HG03039 (cell line): ENCODE data around the gene DLAT.
A peak's percentile ranks its signal among the peaks of the same experiment; 100 is the strongest.
"Not testable (repeated sequence)": the region's sequence is repeated elsewhere in the genome, so short reads cannot be mapped to it uniquely, and the experiment has no call there.

ENCODE experiments used
- ATAC-seq: cut with Tn5 transposase; IDR thresholded peaks from one replicate; pipeline ENCODE4 v1.9.1; 2021; ENCODE audit warnings: mild to moderate bottlenecking, moderate library complexity; ENCODE audit not compliant: unreplicated experiment

DLAT gene

DNA sequence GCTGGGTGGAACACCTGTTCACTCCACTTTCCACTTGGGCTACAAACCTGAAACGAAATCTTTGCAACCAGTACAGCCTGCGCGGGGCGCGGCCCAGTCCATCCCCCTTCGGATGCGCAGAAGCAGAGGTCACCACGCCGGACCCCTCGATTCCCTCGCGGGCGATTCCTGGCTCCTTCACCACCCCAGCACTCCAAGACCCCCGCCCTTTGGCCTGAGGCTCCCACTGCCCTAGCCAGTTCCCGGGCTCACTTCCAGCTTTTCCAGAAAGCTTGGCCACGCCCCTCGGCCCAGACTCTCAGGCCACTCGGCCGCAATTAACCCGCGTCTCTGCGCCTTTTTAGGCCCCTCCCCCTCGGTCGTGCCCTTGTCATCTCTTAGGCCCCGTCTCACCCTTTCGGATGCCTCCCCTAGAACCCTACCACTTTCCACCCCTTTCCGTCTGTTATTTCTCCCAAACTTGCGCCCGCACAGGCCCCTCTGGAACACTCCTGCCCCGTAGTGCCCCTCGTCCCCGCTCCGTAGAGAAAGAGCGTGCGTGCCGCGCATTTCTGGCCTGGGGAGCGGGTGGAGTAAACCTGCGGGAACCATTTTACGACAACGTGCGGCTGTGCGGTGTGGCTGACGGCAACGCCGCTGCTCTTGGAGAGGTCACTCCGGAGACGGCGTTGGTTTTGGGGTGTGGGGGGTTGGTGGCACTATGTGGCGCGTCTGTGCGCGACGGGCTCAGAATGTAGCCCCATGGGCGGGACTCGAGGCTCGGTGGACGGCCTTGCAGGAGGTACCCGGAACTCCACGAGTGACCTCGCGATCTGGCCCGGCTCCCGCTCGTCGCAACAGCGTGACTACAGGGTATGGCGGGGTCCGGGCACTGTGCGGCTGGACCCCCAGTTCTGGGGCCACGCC, at the start of gene DLAT:
Gene DLAT, plus strand, starts transcription at position 636 of the 906 bp plus-strand sequence. Its CDS starts 65 bp downstream, at position 701.
- ATAC-seq, result peak; percentile 72

DNA sequence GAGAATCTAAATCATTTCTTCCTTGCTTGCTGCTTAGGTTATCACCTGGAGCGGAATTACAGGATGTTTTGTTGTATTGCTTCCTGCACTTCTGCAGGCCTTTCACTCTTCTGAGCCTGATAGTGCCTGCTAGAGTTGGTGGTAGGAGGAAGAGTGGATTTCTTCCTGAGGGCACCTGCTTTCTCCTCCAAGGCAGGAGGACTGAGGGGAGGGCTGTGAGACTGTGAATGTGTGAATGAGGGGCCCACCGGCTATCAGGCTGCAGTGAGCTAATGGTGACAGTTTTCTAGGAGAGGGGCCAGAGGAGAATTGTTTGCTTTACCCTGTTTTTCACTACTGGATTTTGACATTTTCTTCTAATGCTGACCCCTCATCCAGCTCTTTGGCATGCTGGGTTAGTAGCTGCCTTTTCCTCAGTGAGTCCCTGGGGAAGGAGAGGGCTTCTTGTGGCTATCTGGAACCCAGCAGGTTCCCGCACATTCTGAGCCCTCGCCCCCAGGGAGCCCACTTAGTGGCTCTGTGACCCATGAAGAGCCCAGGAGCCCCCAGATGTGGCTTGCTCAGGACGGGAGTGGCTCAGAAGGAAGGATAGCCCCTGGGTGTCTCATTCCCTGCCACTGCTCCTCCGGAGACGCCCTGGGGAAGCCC, 49.0 kb upstream of the DLAT start:
- ATAC-seq, result no peak

DNA sequence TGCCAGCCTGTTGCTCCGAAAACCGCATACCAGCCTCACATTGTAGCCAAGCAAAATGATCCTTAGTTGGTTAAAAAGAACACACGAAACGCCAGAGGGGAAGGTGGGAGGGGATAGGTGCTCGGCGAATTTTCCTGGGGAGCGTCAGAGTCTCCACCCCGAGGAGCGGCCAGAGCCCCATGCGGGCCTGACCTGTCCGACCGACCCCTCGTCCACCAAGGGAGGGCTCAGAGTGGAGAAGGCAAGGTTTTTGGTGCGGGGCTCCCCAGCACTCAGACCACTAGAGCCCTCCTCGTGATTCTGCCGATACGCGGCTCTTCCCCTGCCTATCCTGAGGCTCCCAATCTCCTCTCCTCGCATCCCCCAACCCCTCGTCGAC, 48.5 kb upstream of the DLAT start:
- no peak for ATAC-seq

DNA sequence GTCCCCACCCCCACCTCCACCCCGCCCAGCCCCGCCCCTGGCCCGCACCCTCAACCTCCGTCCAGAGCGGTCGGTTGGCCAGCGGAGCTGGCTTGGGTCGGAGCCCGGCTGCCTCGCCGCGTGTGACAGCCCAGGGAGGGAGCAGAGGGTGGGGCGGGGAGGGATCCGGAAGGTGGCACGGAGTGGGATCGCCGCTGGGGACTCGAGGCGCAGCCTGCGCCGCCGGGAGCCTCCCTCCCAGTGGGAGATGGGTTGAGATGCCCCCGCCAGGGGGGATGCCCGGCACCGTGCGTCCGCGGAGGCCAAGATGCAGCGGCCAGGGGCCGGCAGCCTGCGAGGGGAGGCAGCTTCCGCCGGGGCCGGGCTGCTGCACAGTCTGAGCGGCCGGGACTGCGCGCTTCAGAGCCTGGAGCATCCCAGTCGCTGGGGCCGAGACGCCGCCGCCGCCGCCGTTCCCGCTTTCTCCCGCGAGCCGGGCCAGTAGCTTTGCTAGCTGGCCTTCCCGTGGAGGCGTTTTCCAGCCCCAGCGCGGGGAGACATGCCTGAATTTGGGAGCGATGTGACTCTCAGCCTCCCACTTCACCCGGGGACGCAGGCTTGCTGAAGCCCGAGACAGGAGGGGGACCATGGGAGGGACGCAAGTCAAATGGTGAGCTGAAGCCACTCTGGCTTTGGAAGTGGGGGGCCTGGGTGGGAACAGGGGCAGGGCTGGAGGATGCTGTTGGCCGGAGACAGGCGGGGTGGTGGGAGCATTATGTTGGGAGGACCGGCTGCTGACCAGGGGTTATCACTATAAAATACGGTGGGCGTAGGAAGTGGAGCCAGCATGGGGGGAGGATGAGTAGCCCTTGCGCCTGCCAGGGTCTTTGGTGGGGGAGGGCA, 47.8 kb upstream of the DLAT start:
- ATAC-seq, result no peak

DNA sequence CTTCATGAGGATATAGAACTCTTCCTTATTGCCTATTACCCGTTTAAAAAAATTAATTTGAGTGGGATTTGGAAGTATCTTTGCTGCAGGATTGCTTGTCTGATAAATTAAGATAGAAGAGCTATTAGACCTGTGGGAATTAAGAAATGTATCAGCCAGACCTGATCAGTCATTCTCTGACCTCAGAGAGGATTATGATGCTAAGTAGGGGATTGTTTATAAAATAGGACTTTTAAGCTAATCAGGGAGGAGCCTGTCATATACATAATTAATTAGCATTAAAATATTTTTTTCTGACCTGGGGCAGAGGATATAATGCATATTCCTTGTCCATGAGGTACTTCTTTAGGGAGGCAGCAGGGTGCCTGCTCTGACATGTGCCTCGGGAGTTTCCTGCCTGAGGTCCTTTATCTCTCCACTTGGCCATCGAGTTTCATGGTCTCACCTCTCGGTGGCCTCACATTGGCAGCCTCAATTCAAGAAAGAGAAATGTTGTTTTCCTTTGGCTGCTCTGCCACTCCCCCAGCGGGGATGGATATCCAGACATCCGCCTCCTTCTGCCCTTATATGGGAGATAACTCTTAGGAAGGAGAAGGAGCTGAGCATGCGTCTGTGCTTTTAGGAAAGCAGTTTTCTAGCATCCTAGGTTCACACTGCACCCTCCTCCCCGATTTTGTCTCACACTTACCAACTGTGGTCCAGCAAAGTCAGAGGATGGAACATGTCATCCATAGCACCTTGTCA, 47.0 kb upstream of the DLAT start:
- no peak for ATAC-seq

DNA sequence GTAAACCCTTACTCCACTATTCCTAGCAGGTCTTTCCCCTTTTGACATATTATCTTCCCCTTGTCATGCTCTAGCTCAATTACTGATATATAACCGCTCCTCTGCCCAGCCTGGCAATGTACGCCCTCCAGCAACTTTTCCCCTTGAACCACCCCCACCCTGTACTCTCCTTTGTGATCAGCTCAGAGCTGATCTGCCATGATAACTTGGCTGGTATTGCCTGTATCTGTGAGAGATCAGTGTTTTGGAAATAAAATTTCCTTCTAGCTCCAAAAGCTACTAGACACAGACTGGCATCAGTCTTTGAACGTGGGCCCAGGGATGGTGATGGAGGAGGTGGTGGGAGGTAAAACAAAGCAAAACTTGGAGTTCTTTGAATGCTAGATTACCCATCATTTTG, 45.1 kb upstream of the DLAT start:
- ATAC-seq, result no peak

DNA sequence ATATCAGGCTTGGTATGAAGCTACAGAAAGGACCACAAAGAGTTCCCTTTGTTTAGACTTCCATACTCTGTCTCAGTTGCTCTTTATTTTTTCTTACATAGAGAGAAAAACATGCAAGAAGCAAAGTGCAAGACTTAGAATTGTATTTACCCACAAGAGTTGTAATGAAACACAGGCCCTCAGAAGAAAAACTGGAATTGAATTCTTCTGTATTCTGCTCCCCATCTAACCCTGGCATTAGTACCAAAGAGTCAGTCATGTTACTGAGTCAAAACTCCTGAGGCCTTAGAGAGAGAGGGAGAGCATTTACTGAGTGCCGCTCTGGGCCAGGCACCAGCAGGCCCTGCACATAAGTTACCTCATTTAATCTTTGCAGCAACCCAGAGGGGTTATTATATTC, 43.9 kb upstream of the DLAT start:
- ATAC-seq, result no peak

DNA sequence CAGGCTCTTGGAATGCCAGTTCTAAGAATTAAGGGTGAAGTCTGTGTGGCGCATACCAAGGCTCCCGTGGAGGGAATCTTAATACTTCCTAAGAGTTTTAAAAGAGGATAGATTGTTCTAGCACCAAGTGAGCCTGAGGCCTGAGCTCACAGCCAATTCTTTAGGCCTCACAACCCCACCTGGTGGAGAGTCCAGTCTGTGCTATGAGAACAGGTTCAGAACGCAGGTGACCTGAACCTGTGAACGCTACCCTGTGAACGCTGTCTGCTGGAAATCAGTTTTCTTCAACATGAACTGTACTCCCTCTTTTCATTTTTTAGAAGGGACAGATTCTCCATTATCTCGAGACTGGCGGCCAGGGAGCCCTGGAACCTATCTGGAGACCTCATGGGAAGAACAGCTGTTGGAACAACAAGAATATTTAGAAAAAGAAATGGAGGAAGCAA, 43.2 kb upstream of the DLAT start:
- no peak for ATAC-seq

DNA sequence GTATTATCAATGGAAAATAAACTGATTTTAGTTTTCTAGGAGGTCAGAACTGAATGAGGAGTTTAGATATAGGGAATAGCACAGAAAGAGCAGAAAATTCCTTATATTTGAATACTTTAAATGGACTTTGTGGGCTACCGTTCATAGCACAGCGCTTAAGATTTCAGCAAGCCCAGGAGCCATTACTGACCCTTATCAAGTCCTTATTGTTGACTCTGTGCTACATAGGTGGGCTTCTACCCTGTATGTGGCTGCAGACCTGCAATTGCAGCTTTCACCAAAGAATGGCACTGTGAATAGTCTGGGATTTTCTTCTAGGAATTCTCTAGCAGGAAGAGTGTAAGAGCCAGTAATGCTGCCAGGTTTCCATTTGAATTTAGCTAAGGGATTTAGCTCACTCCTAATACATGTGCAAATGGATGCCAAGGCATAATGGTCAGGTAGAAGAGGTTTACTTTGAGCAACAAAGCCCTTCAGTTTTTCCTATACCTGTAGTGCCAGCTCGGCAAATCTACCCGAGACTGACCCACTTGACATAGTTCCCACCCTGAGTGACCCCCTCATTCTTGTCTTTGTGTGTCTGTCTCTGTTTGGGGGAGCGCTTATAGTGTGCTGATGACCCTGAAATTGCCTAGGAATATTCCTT, 42.5 kb upstream of the DLAT start:
- no peak for ATAC-seq

DNA sequence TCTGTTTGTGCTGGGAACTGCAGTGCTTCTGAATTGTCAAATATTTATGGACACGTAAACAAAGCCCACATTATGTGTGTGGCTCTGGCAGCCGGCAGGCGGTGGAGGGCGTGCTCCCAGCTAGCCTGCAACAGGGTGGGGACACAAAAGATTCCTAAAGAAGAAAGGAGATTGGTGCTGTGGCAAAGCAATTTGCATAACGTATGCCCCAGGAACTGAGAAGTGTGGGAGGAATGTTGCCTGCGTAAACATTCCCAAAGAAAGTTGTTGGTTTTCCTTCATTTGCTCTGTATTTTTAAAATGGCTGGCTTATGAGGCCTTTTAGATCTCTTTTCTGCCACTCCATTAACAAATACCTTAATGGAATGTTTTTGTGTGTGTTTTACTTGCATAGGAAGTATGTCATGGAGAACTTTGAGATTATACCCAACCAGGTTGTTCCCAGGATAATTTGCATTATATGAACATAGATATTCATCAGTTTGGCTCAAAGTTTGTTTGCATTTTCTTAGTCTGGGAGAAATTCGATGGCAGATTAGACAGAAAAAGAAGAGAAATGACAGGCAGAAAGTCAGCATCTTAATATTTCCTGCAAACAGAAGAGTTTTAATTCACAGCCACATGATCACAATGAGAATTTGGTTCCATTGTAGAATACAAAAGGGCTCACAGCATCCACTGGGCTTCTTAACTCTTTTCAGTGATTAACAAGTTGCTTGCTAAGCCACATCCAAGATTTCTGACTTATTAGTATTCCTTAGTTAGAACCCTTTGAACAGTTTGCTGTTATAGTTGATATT, 41.8 kb upstream of the DLAT start:
- no peak for ATAC-seq

DNA sequence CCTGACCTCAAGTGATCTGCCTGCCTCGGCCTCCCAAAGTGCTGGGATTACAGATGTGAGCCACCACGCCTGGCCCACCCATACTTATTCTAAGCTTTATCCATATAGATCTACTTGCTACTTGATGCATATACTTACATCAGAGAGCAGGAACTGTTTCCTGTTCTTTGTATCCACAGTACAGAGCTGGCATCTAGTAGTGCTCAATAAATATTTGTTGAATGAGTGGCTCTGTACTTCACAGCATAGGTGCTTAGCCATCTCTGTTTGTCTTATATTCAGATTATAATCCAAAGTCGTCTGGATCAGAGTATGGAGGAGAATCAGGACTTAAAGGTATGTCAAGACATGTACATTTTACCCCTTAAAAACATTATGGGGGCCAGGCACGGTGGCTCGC, 38.6 kb upstream of the DLAT start:
- ATAC-seq, result no peak

DNA sequence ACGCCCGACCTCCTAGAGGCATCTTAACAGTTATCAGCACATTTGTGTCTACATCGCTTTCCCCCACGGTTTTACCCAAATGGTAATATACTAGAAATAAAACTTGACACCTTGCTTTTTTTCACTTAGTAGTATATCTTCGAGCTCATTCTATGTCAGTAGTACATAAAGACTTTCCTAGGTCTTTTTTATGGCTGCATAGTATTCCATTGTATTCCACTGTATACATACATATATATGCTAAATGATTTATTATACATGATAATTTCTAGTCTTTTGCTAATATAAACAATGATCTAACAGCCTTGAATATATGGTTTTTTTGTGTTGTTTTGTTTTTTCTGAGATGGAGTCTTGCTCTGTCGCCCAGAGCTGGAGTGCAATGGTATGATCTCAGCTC, 34.8 kb upstream of the DLAT start:
- ATAC-seq, result no peak

DNA sequence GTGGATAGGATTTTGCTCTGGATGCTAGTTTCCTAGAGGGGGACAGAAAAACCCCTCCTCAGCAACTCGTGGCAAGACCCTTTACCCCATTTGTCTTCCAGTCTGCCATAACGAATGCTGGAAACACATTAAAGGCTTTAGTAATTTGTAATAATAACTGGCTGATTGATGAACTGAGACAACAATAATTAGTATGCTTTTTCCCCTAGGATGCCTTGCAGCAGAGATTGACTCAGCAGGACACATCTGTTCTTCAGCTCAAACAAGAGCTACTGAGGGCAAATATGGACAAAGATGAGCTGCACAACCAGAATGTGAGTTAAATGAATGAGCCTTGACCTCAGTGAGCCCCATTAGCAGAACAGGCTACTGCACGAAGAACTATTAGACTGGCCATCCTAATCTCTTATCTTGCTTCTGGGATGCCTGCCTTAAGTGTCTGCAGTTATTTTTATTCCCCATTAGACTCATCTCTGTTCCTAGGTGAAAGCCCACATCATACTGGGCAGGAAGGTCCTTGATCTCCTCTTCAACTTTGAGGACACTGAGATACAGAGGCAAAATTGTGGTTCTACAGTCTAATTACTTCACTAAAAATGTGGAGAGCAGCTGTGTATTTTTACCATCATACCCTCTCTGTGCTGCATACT, 32.9 kb upstream of the DLAT start:
- ATAC-seq, result no peak

DNA sequence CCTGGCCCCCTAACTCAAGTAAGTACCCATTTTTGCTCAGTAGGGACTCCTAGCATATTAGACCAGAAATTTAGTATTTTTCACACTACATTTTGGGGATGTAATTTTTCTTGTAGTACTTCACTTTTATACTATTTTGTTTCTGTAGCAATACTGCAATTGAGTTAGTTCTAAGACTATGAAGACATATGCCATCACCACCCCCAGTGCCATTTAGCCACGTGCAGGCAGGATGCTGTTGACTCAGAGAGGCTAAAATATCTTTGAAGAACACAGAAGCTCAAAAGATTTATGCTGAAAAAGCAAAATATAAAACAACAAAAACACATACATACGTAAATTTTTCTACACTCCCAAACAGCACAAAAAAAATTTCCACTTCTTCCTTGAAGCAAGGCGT, 29.1 kb upstream of the DLAT start:
- no peak for ATAC-seq

DNA sequence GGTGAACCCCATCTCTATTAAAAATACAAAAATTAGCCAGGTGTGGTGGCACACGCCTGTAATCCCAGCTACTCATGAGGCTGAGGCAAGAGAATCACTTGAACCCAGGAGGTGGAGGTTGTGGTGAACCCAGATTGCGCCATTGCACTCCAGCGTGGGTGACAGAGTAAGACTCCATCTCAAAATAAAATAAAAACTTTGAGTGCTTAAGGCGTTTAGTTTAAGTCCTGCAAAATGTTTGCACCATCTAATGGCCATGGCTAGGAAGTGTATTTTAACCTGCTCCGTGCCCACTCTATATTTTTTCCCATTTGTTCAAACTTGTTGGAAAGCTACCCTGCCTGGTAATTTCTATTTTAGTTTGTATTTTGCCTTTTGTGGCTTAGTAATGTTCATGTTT, 28.5 kb upstream of the DLAT start:
- not testable (repeated sequence) for ATAC-seq

DNA sequence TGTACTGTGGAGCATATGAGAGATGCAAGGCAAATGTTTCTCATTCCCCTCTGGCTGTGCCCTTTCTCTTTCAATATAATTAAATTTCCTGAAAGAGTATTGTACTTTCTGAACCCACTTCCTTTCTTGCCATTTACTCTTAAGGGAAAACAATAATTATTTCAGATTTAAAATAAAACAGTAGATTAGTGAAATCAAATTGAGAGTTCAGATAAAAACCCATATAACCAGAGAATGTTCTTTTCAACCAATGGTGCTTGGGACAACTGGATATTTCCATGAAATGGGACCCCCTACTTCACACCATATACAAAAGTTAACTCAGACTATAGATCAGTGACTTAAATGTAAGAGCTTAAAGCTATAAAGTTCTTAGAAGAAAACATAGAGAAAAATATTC, 26.1 kb upstream of the DLAT start:
- no peak for ATAC-seq

DNA sequence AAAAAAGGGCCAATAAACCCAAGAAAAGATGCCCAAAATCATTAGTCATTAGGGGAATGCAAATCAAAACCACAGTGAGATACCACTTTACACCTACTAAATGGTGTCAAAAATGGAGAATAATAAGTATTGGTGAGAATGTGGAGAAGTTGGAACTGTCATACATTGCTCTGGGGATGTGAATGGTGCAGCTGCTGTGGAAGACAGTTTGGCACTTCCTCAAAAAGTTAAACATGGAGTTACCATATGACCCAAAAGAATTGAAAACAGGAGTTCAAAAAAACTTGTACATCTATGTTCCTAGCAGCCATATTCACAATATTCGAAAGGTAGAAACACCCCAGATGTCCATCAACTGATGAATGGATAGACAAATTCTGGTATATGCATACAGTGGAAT, 24.5 kb upstream of the DLAT start:
- ATAC-seq, result no peak

DNA sequence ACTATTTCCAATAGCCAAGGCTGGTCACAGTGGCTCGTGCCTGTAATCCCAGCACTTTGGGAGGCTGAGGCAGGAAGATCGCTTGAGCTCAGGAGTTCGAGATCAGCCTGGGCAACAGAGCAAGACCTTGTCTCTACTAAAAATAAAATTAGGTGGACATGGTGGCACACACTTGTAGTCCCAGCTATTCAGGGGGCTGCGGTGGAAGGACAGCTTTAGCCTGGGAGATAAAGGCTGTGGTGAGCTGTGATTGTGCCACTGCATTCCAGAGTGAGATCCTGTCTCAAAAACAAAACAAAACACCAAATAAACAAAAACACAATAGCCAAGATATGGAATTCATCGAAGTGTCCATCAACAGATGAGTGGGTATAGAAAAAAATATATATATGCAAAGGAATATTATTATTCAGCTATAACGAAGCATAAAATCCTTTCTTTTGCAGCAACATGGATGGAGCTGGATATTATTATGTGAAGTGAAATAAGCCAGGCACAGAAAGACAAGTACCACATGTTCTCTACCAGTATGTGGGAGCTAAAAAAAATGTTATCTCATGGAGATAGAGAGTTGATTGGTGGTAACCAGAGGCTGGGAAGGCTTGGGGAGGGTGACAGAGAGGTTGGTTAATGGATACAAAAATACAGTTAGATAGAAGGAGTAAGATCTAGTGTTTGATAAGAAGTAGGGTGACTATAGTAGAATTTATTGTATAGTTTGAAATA, 22.6 kb upstream of the DLAT start:
- no peak for ATAC-seq
